Esophagus muscularis mucosa (tissue), 4 donors: ENCODE results near the gene HOXC10.

Source experiments
- CTCF ChIP-seq, 3 experiments: fragments of 200-600 bp in 2 of 3; fragments of 450-650 bp in 1 of 3; sonication (generic) in 2 of 3; IDR thresholded peaks; one replicate each; pipeline ENCODE4 v1.5.1; 2017 to 2019; ENCODE audit warnings: antibody characterized with exemption in 3 of 3, mild to moderate bottlenecking in 2 of 3, moderate library complexity in 1 of 3
- EP300 ChIP-seq: sonication (generic); formaldehyde crosslinking; IDR thresholded peaks from one replicate; pipeline ENCODE4 v1.6.1; 2017; ENCODE audit warnings: antibody characterized with exemption
- POLR2A ChIP-seq: fragments of 450-650 bp; IDR thresholded peaks from one replicate; pipeline ENCODE4 v1.6.1; 2017; ENCODE audit warnings: antibody characterized with exemption, moderate library complexity, mild to moderate bottlenecking, low read depth
- POLR2AphosphoS5 ChIP-seq, 2 donors: sonication (generic); formaldehyde crosslinking; IDR thresholded peaks; one replicate each; pipeline ENCODE4 v1.6.1; 2017; ENCODE audit warnings: antibody characterized with exemption in 2 of 2

- TF ChIP-seq CTCF (IDR thresholded peaks at IDR 0.05) (no peak), POLR2A (no peak), POLR2AphosphoS5 (IDR thresholded peaks at IDR 0.05) (no peak), EP300 (no peak)
Observed at GRCh38 chr12:53956914-53957536, 27.9 kb upstream of the HOXC10 start.
